A549 (cell line): ENCODE results near the gene NCOA6. TPM values are rescaled to one million over a fixed set of nuclear protein-coding genes. Genes with fewer than 3 reads are reported as not detected.

ENCODE experiments used
- CEBPB ChIP-seq, 2 experiments: fragments of >200 bp in 1 of 2; sonication (Bioruptor Twin) in 1 of 2; formaldehyde crosslinking in 1 of 2; IDR thresholded peaks; 2 replicates each; pipeline ENCODE4 v1.6.1; 2012 to 2016
- KDM5A ChIP-seq: fragments of 200-600 bp; sonication (generic); IDR thresholded peaks from 2 replicates; pipeline ENCODE4 v1.6.1; 2016; ENCODE audit warnings: antibody characterized with exemption, mild to moderate bottlenecking
- MYC ChIP-seq: IDR thresholded peaks from 2 replicates; pipeline ENCODE4 v1.6.1; 2012; ENCODE audit warnings: mild to moderate bottlenecking, inconsistent platforms, low read length, improper control_type of control experiment, borderline replicate concordance
- NPAS2 ChIP-seq: fragments of 250-450 bp; sonication (Bioruptor Pico); IDR thresholded peaks from 2 replicates; pipeline ENCODE4 v1.8.0; 2022; ENCODE audit warnings: mild to moderate bottlenecking, moderate library complexity, borderline replicate concordance
- RCOR1 ChIP-seq: fragments of 150-350 bp; IDR thresholded peaks from 2 replicates; pipeline ENCODE4 v1.6.1; 2014; ENCODE audit warnings: antibody characterized with exemption, low read length, low read depth
- polyA plus RNA-seq, 4 experiments: library from polyadenylated mRNA; depleted of rRNA in 3 of 4; stranded (reverse); fragments of >200 nt; fragmentation: RNase III in 1 of 4; extraction: RNeasy Plus Mini Kit Qiagen cat#74134 plus additional on column Dnase treatment in 1 of 4; gene quantifications; 2 replicates in 3 of 4; 3 replicates in 1 of 4; pipeline ENCODE4 v1.2.3, GENCODE V29; 2011 to 2017
- small RNA-seq, 6 experiments: library from RNA; depleted of rRNA; stranded (forward); fragments of <200 nt; gene quantifications; one replicate each; pipeline ENCODE3, GENCODE V24; 2012
- TF ChIP-seq, protein P1 (sequence below): IDR thresholded peaks from 2 replicates; pipeline ENCODE4 v1.6.1; 2012

The NCOA6 gene
- polyA plus RNA-seq, 2 of the 4 experiments (the other 2 are of a cell fraction), result 15.8 to 18.0 TPM

DNA sequence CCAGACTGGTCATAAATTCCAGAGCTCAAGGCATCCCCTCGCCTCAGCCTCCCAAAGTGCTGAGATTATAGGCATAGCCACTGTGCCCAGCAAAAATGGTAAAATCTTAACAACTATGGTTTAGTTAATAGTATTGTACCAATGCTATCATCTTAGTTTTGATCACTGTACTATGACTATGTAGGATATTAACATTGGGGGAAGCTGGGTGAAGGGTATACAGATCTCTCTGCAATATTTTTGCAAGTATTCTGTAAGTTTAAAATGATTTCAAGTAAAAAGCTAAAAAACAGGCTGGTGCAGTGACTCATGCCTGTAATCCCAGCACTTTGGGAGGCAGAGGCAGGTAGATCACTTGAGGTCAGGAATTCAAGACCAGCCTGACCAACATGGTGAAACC, 156.4 kb downstream of the NCOA6 start (continued):
- no peak for TF ChIP-seq RCOR1
- TF ChIP-seq MYC, result no peak
- no peak for TF ChIP-seq KDM5A
- TF ChIP-seq, protein P1, sequence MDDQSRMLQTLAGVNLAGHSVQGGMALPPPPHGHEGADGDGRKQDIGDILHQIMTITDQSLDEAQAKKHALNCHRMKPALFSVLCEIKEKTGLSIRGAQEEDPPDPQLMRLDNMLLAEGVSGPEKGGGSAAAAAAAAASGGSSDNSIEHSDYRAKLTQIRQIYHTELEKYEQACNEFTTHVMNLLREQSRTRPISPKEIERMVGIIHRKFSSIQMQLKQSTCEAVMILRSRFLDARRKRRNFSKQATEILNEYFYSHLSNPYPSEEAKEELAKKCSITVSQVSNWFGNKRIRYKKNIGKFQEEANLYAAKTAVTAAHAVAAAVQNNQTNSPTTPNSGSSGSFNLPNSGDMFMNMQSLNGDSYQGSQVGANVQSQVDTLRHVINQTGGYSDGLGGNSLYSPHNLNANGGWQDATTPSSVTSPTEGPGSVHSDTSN, result no peak
- no peak for TF ChIP-seq CEBPB (IDR thresholded peaks at IDR 0.05)
- TF ChIP-seq NPAS2 (CRISPR knock-in tag), result no peak

Small RNA genes within 50 kb of the gene (small RNA-seq; reads per million reads assigned to genes)
- 0 reads per million in 6 experiments for gene AL118520.1

Other genes with a start within 250 kb of the NCOA6 start
- 100 and 103 TPM in 2 replicates for gene PIGU, start 148.6 kb downstream of the NCOA6 start, polyA plus RNA-seq (2011; rRNA removed)
- gene PIGU, start 148.6 kb downstream of the NCOA6 start, polyA plus RNA-seq (2017; fragmentation: RNase III; extraction: RNeasy Plus Mini Kit Qiagen cat#74134 plus additional on column Dnase treatment), result 26.0 to 27.8 TPM (median 26.2 TPM) in 3 replicates
- gene TP53INP2, start 121.3 kb downstream of the NCOA6 start, polyA plus RNA-seq (2011; rRNA removed), result 2.2 and 3.6 TPM in 2 replicates
- 3.5 to 5.2 TPM (median 4.5 TPM) in 3 replicates for gene TP53INP2, start 121.3 kb downstream of the NCOA6 start, polyA plus RNA-seq (2017; fragmentation: RNase III; extraction: RNeasy Plus Mini Kit Qiagen cat#74134 plus additional on column Dnase treatment)
- 3.5 and 4.2 TPM in 2 replicates for gene GGT7, start 47.2 kb upstream of the NCOA6 start, polyA plus RNA-seq (2011; rRNA removed)
- 8.6 to 10.6 TPM (median 9.1 TPM) in 3 replicates for gene GGT7, start 47.2 kb upstream of the NCOA6 start, polyA plus RNA-seq (2017; fragmentation: RNase III; extraction: RNeasy Plus Mini Kit Qiagen cat#74134 plus additional on column Dnase treatment)
- 21.4 and 22.1 TPM in 2 replicates for gene ACSS2, start 51.0 kb upstream of the NCOA6 start, polyA plus RNA-seq (2011; rRNA removed)
- 19.1 to 24.1 TPM (median 19.8 TPM) in 3 replicates for gene ACSS2, start 51.0 kb upstream of the NCOA6 start, polyA plus RNA-seq (2017; fragmentation: RNase III; extraction: RNeasy Plus Mini Kit Qiagen cat#74134 plus additional on column Dnase treatment)
- 92.4 and 107 TPM in 2 replicates for gene GSS, start 130.2 kb upstream of the NCOA6 start, polyA plus RNA-seq (2011; rRNA removed)
- 57.1 to 59.8 TPM (median 58.4 TPM) in 3 replicates for gene GSS, start 130.2 kb upstream of the NCOA6 start, polyA plus RNA-seq (2017; fragmentation: RNase III; extraction: RNeasy Plus Mini Kit Qiagen cat#74134 plus additional on column Dnase treatment)
- 0.03 and 0.04 TPM in 2 replicates for gene MYH7B, start 130.2 kb upstream of the NCOA6 start, polyA plus RNA-seq (2011; rRNA removed)
- 0.09 to 0.23 TPM (median 0.12 TPM) in 3 replicates for gene MYH7B, start 130.2 kb upstream of the NCOA6 start, polyA plus RNA-seq (2017; fragmentation: RNase III; extraction: RNeasy Plus Mini Kit Qiagen cat#74134 plus additional on column Dnase treatment)